Effector memory CD4-positive, alpha-beta T cell (primary cell): ENCODE data around the gene ATXN7L1.

Source experiments
- DNase-seq, 3 donors: peaks; one replicate each; pipeline ENCODE4 v3.0.0-alpha.2; 2020
- H3K27ac ChIP-seq: 2 replicates; pipeline ENCODE4 v1.7.0; 2013; ENCODE audit warnings: mild to moderate bottlenecking, low read length, moderate library complexity; ENCODE audit not compliant: insufficient read depth, poor library complexity, severe bottlenecking
- H3K27me3 ChIP-seq: replicated peaks from 2 replicates; pipeline ENCODE4 v1.7.0; 2013; ENCODE audit warnings: mild to moderate bottlenecking, low read length; ENCODE audit not compliant: insufficient read depth, control insufficient read depth, poor library complexity, severe bottlenecking
- H3K36me3 ChIP-seq: 2 replicates; pipeline ENCODE4 v1.7.0; 2013; ENCODE audit warnings: mild to moderate bottlenecking, low read length, moderate library complexity; ENCODE audit not compliant: control insufficient read depth, insufficient read depth
- H3K4me1 ChIP-seq: 2 replicates; pipeline ENCODE4 v1.7.0; 2013; ENCODE audit warnings: low read length, mild to moderate bottlenecking; ENCODE audit not compliant: control insufficient read depth, insufficient read depth, poor library complexity, severe bottlenecking
- H3K4me3 ChIP-seq: 2 replicates; pipeline ENCODE4 v1.7.0; 2013; ENCODE audit warnings: low read length, low read depth, mild to moderate bottlenecking; ENCODE audit not compliant: insufficient read depth, poor library complexity, severe bottlenecking
- H3K9me3 ChIP-seq: 2 replicates; pipeline ENCODE4 v1.7.0; 2013; ENCODE audit warnings: mild to moderate bottlenecking, low read length, moderate library complexity; ENCODE audit not compliant: control insufficient read depth

ATXN7L1 gene

DNA sequence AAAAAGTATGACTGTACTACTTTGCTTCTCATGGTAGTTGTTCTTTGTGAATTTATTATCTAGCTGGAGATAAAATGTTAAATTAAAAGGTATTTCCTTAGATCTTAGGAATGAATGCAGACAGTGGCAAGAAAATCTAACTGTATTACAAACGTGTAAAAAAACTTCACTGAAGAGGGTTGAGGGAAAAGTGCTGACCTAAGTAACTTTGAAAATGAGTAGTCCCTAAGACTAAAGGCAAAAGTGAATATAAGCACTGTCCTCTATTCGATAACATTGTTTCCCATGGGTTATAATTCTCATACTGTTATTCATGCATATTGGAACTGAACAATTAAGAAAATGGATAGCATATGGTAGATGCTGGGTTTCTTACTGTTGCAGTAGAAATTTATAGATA, 148.4 kb downstream of the ATXN7L1 start:
- H3K9me3 ChIP-seq = no peaks in the 10 kb centered on the region
- H3K4me1 ChIP-seq = no peaks in the 10 kb centered on the region
- no peak overlapping the region for H3K27ac ChIP-seq
- no peaks in the 10 kb centered on the region for H3K36me3 ChIP-seq
- no peak overlapping the region for H3K4me3 ChIP-seq
- no peaks in the 10 kb centered on the region for H3K27me3 ChIP-seq
- no peak for DNase-seq

DNA sequence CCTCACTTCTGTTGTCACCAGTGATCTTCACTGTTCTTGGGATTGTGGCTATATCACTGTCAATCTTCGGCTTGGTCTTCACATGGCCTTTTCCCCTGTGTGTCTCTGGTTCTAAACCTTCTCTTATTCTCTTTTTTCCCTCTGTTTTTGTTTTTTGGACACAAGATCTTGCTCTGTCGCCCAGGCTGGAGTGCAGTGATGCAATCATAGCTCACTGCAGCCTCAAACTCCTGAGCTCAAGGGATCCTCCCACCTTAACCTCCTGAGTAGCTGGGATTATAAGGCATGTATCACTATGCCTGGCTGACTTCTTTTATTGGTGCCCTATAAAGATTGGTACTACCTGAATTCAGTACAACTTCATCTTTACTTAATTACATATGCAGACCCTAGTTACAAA, 151.7 kb downstream of the ATXN7L1 start:
- Histone ChIP-seq H3K27me3 (no peaks in the 10 kb centered on the region), H3K36me3 (no peaks in the 10 kb centered on the region), H3K4me3 (no peak overlapping the region), H3K9me3 (no peaks in the 10 kb centered on the region), H3K4me1 (no peaks in the 10 kb centered on the region), H3K27ac (no peak overlapping the region)
- DNase-seq = no peak

DNA sequence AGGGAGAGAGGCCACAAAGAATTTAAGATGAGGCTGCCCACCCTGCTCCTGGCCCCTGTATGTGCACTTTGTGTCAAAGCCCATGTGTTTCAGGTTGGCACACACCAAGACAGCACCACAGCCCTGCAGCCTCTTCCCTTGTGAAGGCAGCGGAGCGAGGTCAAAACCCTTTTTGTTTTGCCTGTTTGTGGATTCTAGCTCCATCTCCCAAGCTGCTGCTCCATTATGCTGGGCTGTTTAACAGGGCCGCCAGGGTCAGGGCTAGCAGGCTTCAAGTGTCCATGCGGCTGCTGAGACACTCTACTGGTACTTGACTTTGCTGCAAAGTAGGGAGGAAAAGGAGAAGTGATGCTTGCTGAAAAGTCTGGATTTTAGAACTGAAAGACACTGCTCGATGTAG, 152.8 kb downstream of the ATXN7L1 start:
- DNase-seq = no peak
- no peaks in the 10 kb centered on the region for H3K9me3 ChIP-seq
- H3K36me3 ChIP-seq = no peaks in the 10 kb centered on the region
- no peaks in the 10 kb centered on the region for H3K4me1 ChIP-seq
- no peak overlapping the region for H3K27ac ChIP-seq
- no peaks in the 10 kb centered on the region for H3K27me3 ChIP-seq
- H3K4me3 ChIP-seq = no peak overlapping the region

GRCh38 chr7:105721571-105722104, 154.8 kb downstream of the ATXN7L1 start:
- H3K36me3 ChIP-seq = no peaks in the 10 kb centered on the region
- no peaks in the 10 kb centered on the region for H3K4me1 ChIP-seq
- H3K27me3 ChIP-seq = no peaks in the 10 kb centered on the region
- no peaks in the 10 kb centered on the region for H3K9me3 ChIP-seq
- H3K4me3 ChIP-seq = no peak overlapping the region
- no peak overlapping the region for H3K27ac ChIP-seq
- DNase-seq = no peak

GRCh38 chr7:105719919-105720318, 156.5 kb downstream of the ATXN7L1 start:
- Histone ChIP-seq H3K36me3 (no peaks in the 10 kb centered on the region), H3K4me3 (no peak overlapping the region), H3K27me3 (no peaks in the 10 kb centered on the region), H3K9me3 (no peaks in the 10 kb centered on the region), H3K4me1 (no peaks in the 10 kb centered on the region), H3K27ac (no peak overlapping the region)
- DNase-seq = no peak

GRCh38 chr7:105719395-105719794, 157.0 kb downstream of the ATXN7L1 start:
- Histone ChIP-seq H3K4me1 (no peaks in the 10 kb centered on the region), H3K4me3 (no peak overlapping the region), H3K9me3 (no peaks in the 10 kb centered on the region), H3K27me3 (no peaks in the 10 kb centered on the region), H3K27ac (no peak overlapping the region), H3K36me3 (no peaks in the 10 kb centered on the region)
- no peak for DNase-seq

DNA sequence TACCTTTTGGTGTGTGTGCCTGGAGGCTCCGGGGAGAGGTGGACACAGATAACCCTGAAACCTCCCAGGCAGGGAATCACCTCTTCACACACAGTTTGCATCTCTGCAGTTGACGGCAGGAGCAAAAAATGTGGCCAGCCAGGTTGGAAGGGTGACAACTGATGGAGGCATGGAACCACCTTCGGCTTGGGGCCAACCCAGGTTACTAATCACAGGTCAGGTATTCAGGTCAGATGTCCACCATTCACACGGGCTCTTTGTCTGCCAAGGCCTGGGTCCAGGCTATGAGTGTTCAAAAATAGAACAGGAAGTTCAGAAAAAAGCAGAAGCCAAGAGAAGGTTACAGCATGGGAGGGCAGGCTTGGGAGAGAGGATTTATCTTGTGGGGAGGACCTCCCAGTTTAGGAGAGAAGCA, 157.9 kb downstream of the ATXN7L1 start:
- DNase-seq = no peak
- no peaks in the 10 kb centered on the region for H3K4me1 ChIP-seq
- no peaks in the 10 kb centered on the region for H3K36me3 ChIP-seq
- no peak overlapping the region for H3K4me3 ChIP-seq
- no peak overlapping the region for H3K27ac ChIP-seq
- H3K9me3 ChIP-seq = no peaks in the 10 kb centered on the region
- no peaks in the 10 kb centered on the region for H3K27me3 ChIP-seq

- no peaks in the 10 kb centered on the region for H3K4me1 ChIP-seq
- H3K9me3 ChIP-seq = peaks cover 14% of the 10 kb centered on the region
- H3K27me3 ChIP-seq = no peaks in the 10 kb centered on the region
- no peak for DNase-seq
- H3K36me3 ChIP-seq = peaks cover 4% of the 10 kb centered on the region
- H3K27ac ChIP-seq = no peak overlapping the region
- no peak overlapping the region for H3K4me3 ChIP-seq
Measured at GRCh38 chr7:105715528-105715927, 160.9 kb downstream of the ATXN7L1 start.

- H3K9me3 ChIP-seq = peaks cover 14% of the 10 kb centered on the region
- no peaks in the 10 kb centered on the region for H3K4me1 ChIP-seq
- peaks cover 4% of the 10 kb centered on the region for H3K36me3 ChIP-seq
- no peak overlapping the region for H3K27ac ChIP-seq
- H3K4me3 ChIP-seq = no peak overlapping the region
- DNase-seq = no peak
- no peaks in the 10 kb centered on the region for H3K27me3 ChIP-seq
Measured at GRCh38 chr7:105713488-105714465, 162.6 kb downstream of the ATXN7L1 start.

GRCh38 chr7:105712877-105713276, 163.5 kb downstream of the ATXN7L1 start:
- Histone ChIP-seq H3K4me3 (no peak overlapping the region), H3K36me3 (peaks cover 4% of the 10 kb centered on the region), H3K27ac (no peak overlapping the region), H3K9me3 (peaks cover 14% of the 10 kb centered on the region), H3K4me1 (peaks cover 2% of the 10 kb centered on the region), H3K27me3 (no peaks in the 10 kb centered on the region)
- no peak for DNase-seq
